ENCODE data around the gene PDGFB. TPM values are rescaled to one million over a fixed set of nuclear protein-coding genes. Genes with fewer than 3 reads are reported as not detected.

The PDGFB gene
- total and polyA plus RNA-seq, 2 of the 4 experiments (the other 2 are of a cell fraction), result 0.07 TPM; not detected in 1

DNA sequence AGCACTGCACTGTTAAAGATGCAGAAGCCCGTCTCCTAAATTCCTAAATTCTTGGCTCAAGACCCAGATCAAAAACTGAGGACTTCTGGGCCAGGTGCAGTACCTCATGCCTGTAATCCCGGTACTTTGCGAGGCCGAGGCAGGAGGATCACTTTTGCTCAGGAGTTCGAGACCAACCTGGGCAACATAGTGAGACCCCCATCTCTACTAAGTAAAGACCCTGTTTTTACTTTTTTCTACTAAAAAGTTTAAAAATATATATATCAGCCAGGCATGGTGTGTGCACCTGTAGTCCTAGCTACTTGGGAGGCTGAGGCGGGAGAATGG lies 29.7 kb downstream of the PDGFB start:
- no peak for TF ChIP-seq FOS (IDR thresholded peaks at IDR 0.05; ENCODE audit: low read depth, low read length)
- TF ChIP-seq MAZ (IDR thresholded peaks at IDR 0.05; ENCODE audit: borderline replicate concordance, low read depth, low read length), result no peak
- no peak for TF ChIP-seq CHD1 (IDR thresholded peaks at IDR 0.05; ENCODE audit: low read depth, low read length)
- no peak for TF ChIP-seq RCOR1 (IDR thresholded peaks at IDR 0.05; ENCODE audit: insufficient replicate concordance, low read length)
- no peak for TF ChIP-seq MAFK (IDR thresholded peaks at IDR 0.05; ENCODE audit: low read depth, low read length)
- no peak for TF ChIP-seq ELK1 (IDR thresholded peaks at IDR 0.05; ENCODE audit: borderline replicate concordance, low read depth, low read length)
- TF ChIP-seq RFX5 (IDR thresholded peaks at IDR 0.05; ENCODE audit: low read depth, low read length), result no peak
- TF ChIP-seq, protein P1, sequence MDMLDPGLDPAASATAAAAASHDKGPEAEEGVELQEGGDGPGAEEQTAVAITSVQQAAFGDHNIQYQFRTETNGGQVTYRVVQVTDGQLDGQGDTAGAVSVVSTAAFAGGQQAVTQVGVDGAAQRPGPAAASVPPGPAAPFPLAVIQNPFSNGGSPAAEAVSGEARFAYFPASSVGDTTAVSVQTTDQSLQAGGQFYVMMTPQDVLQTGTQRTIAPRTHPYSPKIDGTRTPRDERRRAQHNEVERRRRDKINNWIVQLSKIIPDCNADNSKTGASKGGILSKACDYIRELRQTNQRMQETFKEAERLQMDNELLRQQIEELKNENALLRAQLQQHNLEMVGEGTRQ (IDR thresholded peaks at IDR 0.05; ENCODE audit: low read depth, low read length), result no peak
- no peak for TF ChIP-seq MXI1 (IDR thresholded peaks at IDR 0.05; ENCODE audit: borderline replicate concordance, low read depth, low read length)
- TF ChIP-seq NFE2L2 (IDR thresholded peaks at IDR 0.05; ENCODE audit: low read depth, low read length), result no peak
- no peak for TF ChIP-seq CTCF (conservative IDR thresholded peaks at IDR 0.05; ENCODE audit: low read depth, low read length)
- no peak for TF ChIP-seq POLR2A (IDR thresholded peaks at IDR 0.05; ENCODE audit: low read depth, low read length)
- TF ChIP-seq BHLHE40 (IDR thresholded peaks at IDR 0.05; ENCODE audit: low read depth, low read length), result no peak
- TF ChIP-seq CEBPB (IDR thresholded peaks at IDR 0.05; ENCODE audit: low read depth, low read length), result no peak
- no peak for TF ChIP-seq SMC3 (IDR thresholded peaks at IDR 0.05; ENCODE audit: low read depth, low read length)
- TF ChIP-seq RAD21 (IDR thresholded peaks at IDR 0.05; ENCODE audit: low read length), result no peak
- Histone ChIP-seq H2BK120ac (ENCODE audit: low read depth, low read length) (no peak overlapping the region), H3K18ac (ENCODE audit: low read depth, low read length) (no peak overlapping the region), H3K27ac (ENCODE audit: insufficient read depth, low read length) (no peak overlapping the region), H3K4me2 (ENCODE audit: low read depth, low read length) (no peak overlapping the region), H4K20me1 (ENCODE audit: insufficient read depth, low read length) (no peaks in the 10 kb centered on the region), H2AFZ (replicated peaks; ENCODE audit: low read length, poor library complexity) (no peak overlapping the region), H3K79me1 (ENCODE audit: low read depth in 1 of 2, low read length in 2 of 2) (no peaks in the 10 kb centered on the region), H2BK15ac (ENCODE audit: low read depth, low read length) (no peak overlapping the region), H4K5ac (ENCODE audit: low read depth, low read length) (no peak overlapping the region), H3K9me3 (ENCODE audit: control insufficient read depth, insufficient read depth, low read length) (no peaks in the 10 kb centered on the region), H3K14ac (replicated peaks; ENCODE audit: low read depth, low read length) (no peak overlapping the region), H2AK5ac (ENCODE audit: low read depth, low read length) (no peak overlapping the region), H4K8ac (ENCODE audit: low read depth in 2 of 2, low read length in 2 of 2) (no peak overlapping the region), H3K4ac (ENCODE audit: low read depth, low read length) (no peak overlapping the region), H3K9ac (ENCODE audit: low read depth, low read length) (no peak overlapping the region), H3K9me1 (ENCODE audit: insufficient read depth, low read length) (0 out of 2 replicates have a peak, but pooled peaks cover 6% of the 10 kb centered on the region), H3K36me3 (ENCODE audit: control insufficient read depth, insufficient read depth, low read length) (no peaks in the 10 kb centered on the region), H2AK9ac (replicated peaks; ENCODE audit: low read depth, low read length, poor library complexity) (no peak overlapping the region), H3K4me1 (ENCODE audit: control insufficient read depth, insufficient read depth, low read length) (peaks cover 5% of the 10 kb centered on the region), H3K23ac (ENCODE audit: low read depth, low read length) (no peak overlapping the region), H3K4me3 (ENCODE audit: insufficient read depth, low read depth, low read length) (no peak overlapping the region), H3K27me3 (ENCODE audit: control insufficient read depth, insufficient read depth, low read length) (no peaks in the 10 kb centered on the region; the same call in 1 of the 2 replicates), H4K91ac (ENCODE audit: insufficient read depth, low read depth, low read length) (no peak overlapping the region), H2BK5ac (ENCODE audit: low read depth, low read length, poor library complexity, severe bottlenecking) (no peak overlapping the region), H3K56ac (ENCODE audit: extremely low read depth, insufficient read depth, low read length) (no peak overlapping the region), H2BK20ac (ENCODE audit: low read depth, low read length) (no peak overlapping the region)
- ChIA-PET POLR2A (ENCODE audit: unreplicated experiment) (no interaction called here), CTCF (no interaction called here)
- BruUV-seq (replicated peaks), result no TSS peak
- dilution Hi-C loops (cut with HindIII; ENCODE audit: low sequenced_read_pairs, unreplicated experiment), result no loop called here
- in situ Hi-C loops (cut with MboI; ENCODE audit: low sequenced_read_pairs), result no loop called here
- DNase-seq, result no peak
- intact Hi-C loops (cut with micrococcal nuclease), result no loop called here
- ATAC-seq (ENCODE audit: low read depth), result no peak
- WGBS, 2 experiments (ENCODE audit: extremely low coverage in 2 of 2, insufficient read length in 1 of 2), result no CpG with 5 or more reads among the region's 6 CpGs

Data from IMR-90 (cell line).